Neural cell (in vitro differentiated cells): Measurements from ENCODE around the gene ADAMTS6. TPM values are rescaled to one million over a fixed set of nuclear protein-coding genes. Genes with fewer than 3 reads are reported as not detected.

Source experiments
- H2AFZ ChIP-seq: fragments of 200-600, 300-800 bp; sonication (generic), shearing (Covaris generic); 2 replicates; pipeline ENCODE4 v1.6.0; 2014; ENCODE audit warnings: low read depth, mild to moderate bottlenecking, antibody characterized with exemption, low read length, moderate library complexity
- H3F3A ChIP-seq: fragments of 200-600 bp; shearing (Covaris generic); 2 replicates; pipeline ENCODE4 v1.6.1; 2016; ENCODE audit warnings: mild to moderate bottlenecking, moderate library complexity, mixed read lengths, antibody characterized with exemption, low read length; ENCODE audit not compliant: insufficient read depth, poor library complexity, severe bottlenecking
- H3K27ac ChIP-seq: fragments of 200-600, 300-800 bp; sonication (generic), shearing (Covaris generic); 2 replicates; pipeline ENCODE4 v1.5.1; 2014; ENCODE audit warnings: mild to moderate bottlenecking, low read length, moderate library complexity
- H3K27me3 ChIP-seq: fragments of 300-800, 200-600 bp; sonication (generic), shearing (Covaris generic); 2 replicates; pipeline ENCODE4 v1.6.0; 2014; ENCODE audit warnings: mild to moderate bottlenecking, low read depth, low read length, moderate library complexity; ENCODE audit not compliant: insufficient read depth
- H3K36me3 ChIP-seq: fragments of 300-800, 200-600 bp; sonication (generic), shearing (Covaris generic); 2 replicates; pipeline ENCODE4 v1.5.1; 2014; ENCODE audit warnings: mild to moderate bottlenecking, antibody characterized with exemption, low read length, moderate library complexity; ENCODE audit not compliant: insufficient read depth
- H3K4me2 ChIP-seq: fragments of 300-800, 200-600 bp; sonication (generic), shearing (Covaris generic); 2 replicates; pipeline ENCODE4 v1.6.0; 2014; ENCODE audit warnings: mild to moderate bottlenecking, low read length
- H3K4me3 ChIP-seq: fragments of 300-800, 200-600 bp; sonication (generic), shearing (Covaris generic); 2 replicates; pipeline ENCODE4 v1.5.1; 2014; ENCODE audit warnings: mild to moderate bottlenecking, low read length, moderate library complexity
- H3K79me2 ChIP-seq: fragments of 200-600 bp; shearing (Covaris generic); replicated peaks from 2 replicates; pipeline ENCODE4 v1.6.0; 2014; ENCODE audit warnings: mild to moderate bottlenecking, low read length, moderate library complexity; ENCODE audit not compliant: insufficient read depth
- H3K9ac ChIP-seq: fragments of 300-800, 200-600 bp; sonication (generic), shearing (Covaris generic); 2 replicates; pipeline ENCODE4 v1.6.1; 2016; ENCODE audit warnings: mild to moderate bottlenecking, low read length, mixed read lengths
- H3K9me2 ChIP-seq: fragments of 200-600 bp; shearing (Covaris generic); 2 replicates; pipeline ENCODE4 v1.6.1; 2016; ENCODE audit warnings: mild to moderate bottlenecking, low read length, mixed read lengths; ENCODE audit not compliant: insufficient read depth
- H3K9me3 ChIP-seq: fragments of 200-600, 300-800 bp; sonication (generic), shearing (Covaris generic); 2 replicates; pipeline ENCODE4 v1.6.1; 2016; ENCODE audit warnings: mild to moderate bottlenecking, mixed run types, low read length, moderate library complexity, mixed read lengths
- H4K20me1 ChIP-seq: fragments of 200-600 bp; shearing (Covaris generic); 2 replicates; pipeline ENCODE4 v1.6.1; 2016; ENCODE audit warnings: mild to moderate bottlenecking, mixed run types; ENCODE audit not compliant: insufficient read depth
- CTCF ChIP-seq: fragments of 450-650 bp; IDR thresholded peaks from 2 replicates; pipeline ENCODE4 v1.5.1; 2014; ENCODE audit warnings: antibody characterized with exemption, mild to moderate bottlenecking, moderate library complexity; ENCODE audit not compliant: poor library complexity, severe bottlenecking
- EP300 ChIP-seq: fragments of 450-650 bp; conservative IDR thresholded peaks from 2 replicates; pipeline ENCODE4 v1.6.1; 2014; ENCODE audit warnings: antibody characterized with exemption, mild to moderate bottlenecking, moderate library complexity; ENCODE audit not compliant: poor library complexity, severe bottlenecking
- EZH2 ChIP-seq: fragments of 200-600, 300-800 bp; shearing (Covaris generic), sonication (generic); IDR thresholded peaks from 2 replicates; pipeline ENCODE4 v1.6.1; 2014; ENCODE audit warnings: antibody characterized with exemption, low read length, borderline replicate concordance, mild to moderate bottlenecking; ENCODE audit not compliant: insufficient read depth, poor library complexity, severe bottlenecking
- MXI1 ChIP-seq: fragments of 450-650 bp; conservative IDR thresholded peaks from 2 replicates; pipeline ENCODE4 v1.6.1; 2014; ENCODE audit warnings: antibody characterized with exemption, mild to moderate bottlenecking; ENCODE audit not compliant: poor library complexity, severe bottlenecking
- POLR2AphosphoS5 ChIP-seq: IDR thresholded peaks from 2 replicates; pipeline ENCODE4 v1.6.1; 2012
- RAD21 ChIP-seq: fragments of 450-650 bp; conservative IDR thresholded peaks from 2 replicates; pipeline ENCODE4 v1.6.1; 2014; ENCODE audit warnings: antibody characterized with exemption, mild to moderate bottlenecking, moderate library complexity
- REST ChIP-seq: IDR thresholded peaks from 2 replicates; pipeline ENCODE4 v1.6.1; 2012; ENCODE audit warnings: borderline replicate concordance
- SMC3 ChIP-seq: fragments of 450-650 bp; conservative IDR thresholded peaks from 2 replicates; pipeline ENCODE4 v1.6.1; 2014; ENCODE audit warnings: antibody characterized with exemption, mild to moderate bottlenecking, moderate library complexity; ENCODE audit not compliant: poor library complexity
- TAF1 ChIP-seq: IDR thresholded peaks from 2 replicates; pipeline ENCODE4 v1.6.1; 2012; ENCODE audit warnings: low read depth
- polyA plus RNA-seq: library from polyadenylated mRNA; depleted of rRNA; stranded (reverse); fragments of >200 nt; gene quantifications from 2 replicates; pipeline ENCODE4 v1.2.3, GENCODE V29; 2014

Gene ADAMTS6
- polyA plus RNA-seq, 1 donor from 2014 or later = 0.58 TPM

GRCh38 chr5:65474130-65474711 lies 7.5 kb downstream of the ADAMTS6 start:
- Histone ChIP-seq H4K20me1 (no peaks in the 10 kb centered on the region), H2AFZ (no peak overlapping the region), H3K9me2 (no peaks in the 10 kb centered on the region), H3K9me3 (no peaks in the 10 kb centered on the region), H3K27me3 (no peaks in the 10 kb centered on the region), H3K36me3 (no peaks in the 10 kb centered on the region), H3K79me2 (peaks cover 4% of the 10 kb centered on the region), H3K4me3 (no peak overlapping the region), H3K4me2 (no peak overlapping the region), H3K9ac (no peak overlapping the region), H3K27ac (no peak overlapping the region), H3F3A (no peaks in the 10 kb centered on the region)
- TF ChIP-seq TAF1 (no peak), MXI1 (no peak), EZH2 (no peak), REST (no peak), CTCF (no peak), RAD21 (no peak), EP300 (no peak), POLR2AphosphoS5 (no peak), SMC3 (no peak)

GRCh38 chr5:65468633-65469032 lies 13.1 kb downstream of the ADAMTS6 start:
- Histone ChIP-seq H4K20me1 (no peaks in the 10 kb centered on the region), H3K27ac (no peak overlapping the region), H3K9ac (no peak overlapping the region), H3F3A (no peaks in the 10 kb centered on the region), H3K9me2 (no peaks in the 10 kb centered on the region), H3K36me3 (no peaks in the 10 kb centered on the region), H2AFZ (no peak overlapping the region), H3K4me2 (no peak overlapping the region), H3K9me3 (no peaks in the 10 kb centered on the region), H3K79me2 (no peaks in the 10 kb centered on the region), H3K27me3 (no peaks in the 10 kb centered on the region), H3K4me3 (no peak overlapping the region)
- TF ChIP-seq RAD21 (no peak), CTCF (no peak), EZH2 (no peak), REST (no peak), MXI1 (no peak), TAF1 (no peak), EP300 (no peak), SMC3 (no peak), POLR2AphosphoS5 (no peak)
